GM18507 (cell line): Measurements from ENCODE around the gene SYVN1.
"Not testable (repeated sequence)": the region's sequence is repeated elsewhere in the genome, so short reads cannot be mapped to it uniquely, and the experiment has no call there.

Experiments used
- DNase-seq: peaks from one replicate; pipeline ENCODE4 v3.0.0; 2011; ENCODE audit warnings: low read depth; ENCODE audit not compliant: insufficient read length; ENCODE audit errors: extremely low spot score
- FAIRE-seq: peaks from 2 replicates; lab custom pipeline; 2011; peaks lifted over from hg19 to GRCh38; lab: Jason Lieb, UNC

The SYVN1 gene

GRCh38 chr11:65134240-65134951, at the start of gene SYVN1:
TSS of gene SYVN1 (minus strand) at chr11:65134519. CDS start at chr11:65133601, 918 bp downstream.
- no peak for FAIRE-seq
- peak; percentile 81 for DNase-seq

- FAIRE-seq (no peak), DNase-seq (no peak)
Measured at GRCh38 chr11:65183201-65183891, 49.0 kb upstream of the SYVN1 start.

- FAIRE-seq, result no peak
- no peak for DNase-seq
Measured at GRCh38 chr11:65182258-65183170, 48.2 kb upstream of the SYVN1 start.

GRCh38 chr11:65181569-65182257, 47.4 kb upstream of the SYVN1 start, which contains the start of gene CAPN1:
TSS of gene CAPN1 (plus strand) at chr11:65181928. CDS start at chr11:65182702, 774 bp downstream.
- DNase-seq (peak; percentile 72), FAIRE-seq (peak; percentile 79)

GRCh38 chr11:65180877-65181568, 46.7 kb upstream of the SYVN1 start:
- peak; percentile 64 for DNase-seq
- peak; percentile 65 for FAIRE-seq

- FAIRE-seq, result not testable (repeated sequence)
Measured at GRCh38 chr11:65174571-65175010, 40.3 kb upstream of the SYVN1 start.

GRCh38 chr11:65172600-65172999, 38.3 kb upstream of the SYVN1 start:
- DNase-seq, result no peak
- FAIRE-seq, result no peak

More at GRCh38 chr11:65174571-65175010, 40.3 kb upstream of the SYVN1 start:
- not testable (repeated sequence) for DNase-seq

GRCh38 chr11:65170058-65170534, 35.8 kb upstream of the SYVN1 start, which contains the start of gene SPDYC:
TSS of gene SPDYC (plus strand) at chr11:65170233. CDS start at chr11:65171358, 1,125 bp downstream.
- DNase-seq, result no peak
- no peak for FAIRE-seq

- FAIRE-seq, result no peak
Measured at GRCh38 chr11:65169164-65169641, 34.9 kb upstream of the SYVN1 start.

GRCh38 chr11:65167656-65168055, 33.3 kb upstream of the SYVN1 start:
- FAIRE-seq (no peak), DNase-seq (no peak)

More at GRCh38 chr11:65169164-65169641, 34.9 kb upstream of the SYVN1 start:
- DNase-seq, result no peak

- FAIRE-seq (no peak), DNase-seq (no peak)
Measured at GRCh38 chr11:65166893-65167292, 32.6 kb upstream of the SYVN1 start.

GRCh38 chr11:65165410-65166317, 31.3 kb upstream of the SYVN1 start:
- no peak for DNase-seq
- FAIRE-seq, result no peak

GRCh38 chr11:65163684-65164083, 29.4 kb upstream of the SYVN1 start:
- no peak for DNase-seq
- FAIRE-seq, result no peak

- DNase-seq (no peak), FAIRE-seq (no peak)
Measured at GRCh38 chr11:65160643-65161042, 26.3 kb upstream of the SYVN1 start.

- DNase-seq (no peak), FAIRE-seq (peak; percentile 78)
Measured at GRCh38 chr11:65159012-65159411, 24.7 kb upstream of the SYVN1 start.

- DNase-seq (no peak), FAIRE-seq (no peak)
Measured at GRCh38 chr11:65157336-65157735, 23.0 kb upstream of the SYVN1 start.

- FAIRE-seq, result no peak
Measured at GRCh38 chr11:65156926-65157325, 22.6 kb upstream of the SYVN1 start.

More at GRCh38 chr11:65156926-65157325, 22.6 kb upstream of the SYVN1 start:
- no peak for DNase-seq
